Vagina (tissue), 2 donors: ENCODE measurements around the gene STON2. TPM values are rescaled to one million over a fixed set of nuclear protein-coding genes. Genes with fewer than 3 reads are reported as not detected.

ENCODE experiments used
- DNase-seq, 2 donors: peaks; one replicate each; pipeline ENCODE4 v3.0.0-alpha.2; 2017; ENCODE audit errors: extremely low spot score in 2 of 2
- H3K27ac ChIP-seq: fragments of 200-600 bp; sonication (generic); one replicate; pipeline ENCODE4 v1.5.1; 2019
- H3K27me3 ChIP-seq: fragments of 200-600 bp; sonication (generic); one replicate; pipeline ENCODE4 v1.5.1; 2019
- H3K36me3 ChIP-seq, 2 donors: fragments of 200-600 bp; sonication (generic); one replicate each; pipeline ENCODE4 v1.5.1; 2017 to 2019
- H3K4me1 ChIP-seq: fragments of 200-600 bp; sonication (generic); one replicate; pipeline ENCODE4 v1.5.1; 2019
- H3K4me3 ChIP-seq, 2 donors: fragments of 200-600 bp; sonication (generic); 1 replicate in 1 of 2; 2 replicates in 1 of 2; pipeline ENCODE4 v1.5.1; 2016 to 2019
- H3K9me3 ChIP-seq: fragments of 200-600 bp; sonication (generic); one replicate; pipeline ENCODE4 v1.5.1; 2019
- CTCF ChIP-seq, 3 experiments: fragments of 450-650 bp in 2 of 3; fragments of 200-600 bp in 1 of 3; sonication (generic) in 1 of 3; IDR thresholded peaks; one replicate each; pipeline ENCODE4 v1.5.1; 2017 to 2019; ENCODE audit warnings: antibody characterized with exemption in 3 of 3, mild to moderate bottlenecking in 2 of 3, moderate library complexity in 2 of 3
- POLR2A ChIP-seq, 2 donors: fragments of 450-650 bp; IDR thresholded peaks; one replicate each; pipeline ENCODE4 v1.6.1; 2017; ENCODE audit warnings: antibody characterized with exemption in 2 of 2, mild to moderate bottlenecking in 2 of 2, moderate library complexity in 2 of 2
- POLR2AphosphoS5 ChIP-seq, 2 donors: sonication (generic); formaldehyde crosslinking; IDR thresholded peaks; one replicate each; pipeline ENCODE4 v1.9.0; 2017; ENCODE audit warnings: antibody characterized with exemption in 2 of 2, mild to moderate bottlenecking in 2 of 2, low read depth in 1 of 2; ENCODE audit not compliant: insufficient read depth in 1 of 2
- intact Hi-C: fragments of 100-400 bp; cut with DNase I; formaldehyde crosslinking; loops from one replicate; pipeline ENCODE4 v1.15.1; 2023
- total RNA-seq: library from RNA; depleted of rRNA; stranded (reverse); fragments of >200 nt; gene quantifications from one replicate; pipeline ENCODE4 v1.2.3, GENCODE V29; 2016

STON2 gene
- total RNA-seq, 1 donor from 2014 or later = 39.8 TPM

GRCh38 chr14:81312289-81312876 lies 87.7 kb downstream of the STON2 start:
- Histone ChIP-seq H3K9me3 (no peaks in the 10 kb centered on the region), H3K4me1 (peaks cover 19% of the 10 kb centered on the region), H3K27me3 (no peaks in the 10 kb centered on the region), H3K27ac (no peak overlapping the region), H3K4me3 (no peak overlapping the region), H3K36me3 (no peaks in the 10 kb centered on the region)
- DNase-seq = no peak
- TF ChIP-seq POLR2AphosphoS5 (IDR thresholded peaks at IDR 0.05; ENCODE audit: insufficient read depth in 1 of 2, low read depth in 1 of 2) (no peak), CTCF (IDR thresholded peaks at IDR 0.05) (no peak), POLR2A (IDR thresholded peaks at IDR 0.05) (no peak)
- intact Hi-C loops = no loop called here

DNA sequence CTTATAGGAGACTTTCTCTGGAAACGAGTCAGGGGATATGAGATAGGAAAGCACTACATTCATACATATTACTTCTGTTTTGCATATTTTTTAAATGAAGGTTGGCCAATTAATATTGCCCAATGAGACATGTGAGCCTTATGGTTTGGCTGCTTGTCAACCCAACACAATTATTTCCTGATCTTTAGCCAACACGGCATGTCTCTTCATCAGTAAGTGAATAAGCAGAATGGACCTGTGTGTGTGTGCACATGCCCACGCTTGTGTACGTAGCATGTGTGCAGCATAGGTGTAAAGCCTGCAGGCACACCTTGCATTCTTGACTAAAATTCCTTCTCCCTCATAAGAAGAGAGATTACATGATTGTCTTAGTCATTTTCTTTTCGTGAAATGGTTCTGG lies 88.3 kb downstream of the STON2 start:
- no peak for TF ChIP-seq POLR2A (IDR thresholded peaks at IDR 0.05)
- peak in 1 of 2 donors; percentile 12 for TF ChIP-seq POLR2AphosphoS5 (IDR thresholded peaks at IDR 0.05; ENCODE audit: insufficient read depth in 1 of 2, low read depth in 1 of 2)
- no peak for TF ChIP-seq CTCF (IDR thresholded peaks at IDR 0.05)
- Histone ChIP-seq H3K36me3 (no peaks in the 10 kb centered on the region), H3K27me3 (no peaks in the 10 kb centered on the region), H3K4me3 (no peak overlapping the region), H3K9me3 (no peaks in the 10 kb centered on the region), H3K4me1 (peaks cover 19% of the 10 kb centered on the region), H3K27ac (no peak overlapping the region)
- no peak for DNase-seq
- intact Hi-C loops = no loop called here

- H3K9me3 ChIP-seq = no peaks in the 10 kb centered on the region
- TF ChIP-seq POLR2AphosphoS5 (IDR thresholded peaks at IDR 0.05; ENCODE audit: insufficient read depth in 1 of 2, low read depth in 1 of 2) (no peak), POLR2A (IDR thresholded peaks at IDR 0.05) (no peak), CTCF (IDR thresholded peaks at IDR 0.05) (no peak)
- no peak overlapping the region for H3K27ac ChIP-seq
- peaks cover 19% of the 10 kb centered on the region for H3K4me1 ChIP-seq
- DNase-seq = no peak
- H3K27me3 ChIP-seq = no peaks in the 10 kb centered on the region
- no peaks in the 10 kb centered on the region for H3K36me3 ChIP-seq
- H3K4me3 ChIP-seq = no peak overlapping the region
- intact Hi-C loops = no loop called here
Observed at GRCh38 chr14:81311141-81311540, 89.0 kb downstream of the STON2 start.

DNA sequence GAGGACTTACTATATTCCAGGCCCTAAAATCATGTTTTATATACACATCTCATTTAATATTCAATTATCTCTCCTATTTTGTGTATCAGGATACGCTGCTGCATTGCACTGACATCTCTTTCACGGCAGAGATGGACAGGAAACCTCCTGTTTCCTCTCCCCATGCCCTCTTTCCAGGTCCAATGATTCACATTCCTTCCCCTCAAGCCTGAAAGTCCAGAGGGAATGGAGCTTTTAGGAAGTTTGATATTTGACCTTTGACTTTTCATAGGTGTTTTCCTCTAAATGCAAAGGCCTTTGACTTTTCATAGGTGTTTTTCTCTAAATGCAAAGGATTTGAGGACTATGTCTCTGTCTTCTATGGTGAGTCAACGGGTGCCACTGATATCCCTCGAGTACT lies 89.5 kb downstream of the STON2 start:
- H3K27ac ChIP-seq = no peak overlapping the region
- peaks cover 19% of the 10 kb centered on the region for H3K4me1 ChIP-seq
- no peaks in the 10 kb centered on the region for H3K27me3 ChIP-seq
- intact Hi-C loops = no loop called here
- H3K9me3 ChIP-seq = no peaks in the 10 kb centered on the region
- DNase-seq = no peak
- no peaks in the 10 kb centered on the region for H3K36me3 ChIP-seq
- TF ChIP-seq POLR2AphosphoS5 (IDR thresholded peaks at IDR 0.05; ENCODE audit: insufficient read depth in 1 of 2, low read depth in 1 of 2) (no peak), CTCF (IDR thresholded peaks at IDR 0.05) (no peak), POLR2A (IDR thresholded peaks at IDR 0.05) (no peak)
- no peak overlapping the region for H3K4me3 ChIP-seq

- H3K36me3 ChIP-seq = no peaks in the 10 kb centered on the region
- intact Hi-C loops = no loop called here
Observed at GRCh38 chr14:81309511-81309910, 90.6 kb downstream of the STON2 start.

More at GRCh38 chr14:81309511-81309910, 90.6 kb downstream of the STON2 start:
- DNase-seq = no peak
- Histone ChIP-seq H3K4me3 (no peak overlapping the region), H3K4me1 (peaks cover 19% of the 10 kb centered on the region), H3K27me3 (no peaks in the 10 kb centered on the region), H3K27ac (no peak overlapping the region), H3K9me3 (no peaks in the 10 kb centered on the region)
- no peak for TF ChIP-seq POLR2AphosphoS5 (IDR thresholded peaks at IDR 0.05; ENCODE audit: insufficient read depth in 1 of 2, low read depth in 1 of 2)
- TF ChIP-seq POLR2A (IDR thresholded peaks at IDR 0.05) = no peak
- no peak for TF ChIP-seq CTCF (IDR thresholded peaks at IDR 0.05)
